NCI-H82 treated with DMSO at 0.1 percent for 48 hours (cell line): ENCODE results near the gene EIF4E2.
A peak's percentile ranks its signal among the peaks of the same experiment; 100 is the strongest.
"Not testable (repeated sequence)": the region's sequence is repeated elsewhere in the genome, so short reads cannot be mapped to it uniquely, and the experiment has no call there.

Source experiments
- DNase-seq: peaks from one replicate; lab custom pipeline; 2025; ENCODE audit not compliant: unreplicated experiment; lab: John Stamatoyannopoulos, UW

Gene EIF4E2

GRCh38 chr2:232521959-232522622 is 28.4 kb upstream of the EIF4E2 start:
- DNase-seq, result no peak

GRCh38 chr2:232522623-232523401 is 27.7 kb upstream of the EIF4E2 start:
- no peak for DNase-seq

GRCh38 chr2:232523402-232523681 is 27.1 kb upstream of the EIF4E2 start:
- no peak for DNase-seq

GRCh38 chr2:232523682-232524597 is 26.5 kb upstream of the EIF4E2 start:
- no peak for DNase-seq

- DNase-seq, result no peak
Observed at GRCh38 chr2:232524771-232525170, 25.7 kb upstream of the EIF4E2 start.

- DNase-seq, result no peak
Observed at GRCh38 chr2:232525199-232525598, 25.3 kb upstream of the EIF4E2 start.

GRCh38 chr2:232525791-232526371 is 24.6 kb upstream of the EIF4E2 start, which contains the start of gene CHRND:
Gene CHRND (plus strand): TSS chr2:232526160. CDS start chr2:232526216, 56 bp downstream.
- DNase-seq, result peak; percentile 90

- DNase-seq, result no peak
Observed at GRCh38 chr2:232526372-232526941, 24.0 kb upstream of the EIF4E2 start.

GRCh38 chr2:232527905-232528470 is 22.5 kb upstream of the EIF4E2 start:
- no peak for DNase-seq

- DNase-seq, result no peak
Observed at GRCh38 chr2:232528746-232529460, 21.6 kb upstream of the EIF4E2 start.

GRCh38 chr2:232529806-232530547 is 20.5 kb upstream of the EIF4E2 start:
- DNase-seq, result no peak

GRCh38 chr2:232530626-232531260 is 19.7 kb upstream of the EIF4E2 start:
- no peak for DNase-seq

- DNase-seq, result no peak
Observed at GRCh38 chr2:232532419-232532818, 18.1 kb upstream of the EIF4E2 start.

GRCh38 chr2:232532821-232533220 is 17.7 kb upstream of the EIF4E2 start:
- DNase-seq, result not testable (repeated sequence)

- no peak for DNase-seq
Observed at GRCh38 chr2:232533944-232534710, 16.4 kb upstream of the EIF4E2 start.

- no peak for DNase-seq
Observed at GRCh38 chr2:232534940-232535651, 15.4 kb upstream of the EIF4E2 start.

GRCh38 chr2:232535761-232536530 is 14.5 kb upstream of the EIF4E2 start:
- DNase-seq, result no peak
